ENCODE measurements around the gene PHF21B.

Gene PHF21B

GRCh38 chr22:44955102-44955501 is 54.7 kb downstream of the PHF21B start:
- no peak for DNase-seq

DNA sequence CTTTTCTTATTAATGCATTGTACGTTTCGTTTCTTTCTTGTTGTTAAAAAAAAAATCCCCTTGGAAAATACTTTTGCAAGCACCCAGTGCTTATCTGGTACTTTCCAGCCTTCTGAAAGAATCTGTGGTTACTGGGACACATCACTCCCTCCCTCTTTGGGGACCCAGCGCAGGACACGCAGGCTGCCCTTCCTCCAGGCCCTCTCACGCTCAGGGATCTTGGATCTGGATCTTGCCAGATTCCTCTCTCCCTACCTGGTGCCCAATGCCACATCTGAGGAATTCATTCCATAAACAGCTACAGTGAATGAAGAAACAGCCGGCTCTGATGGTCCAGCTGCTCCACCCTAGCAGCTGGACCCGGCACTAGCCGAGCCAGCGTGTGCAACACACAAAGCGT is 55.7 kb downstream of the PHF21B start:
- DNase-seq = no peak

GRCh38 chr22:44952863-44953746 is 56.7 kb downstream of the PHF21B start:
- no peak for DNase-seq

DNA sequence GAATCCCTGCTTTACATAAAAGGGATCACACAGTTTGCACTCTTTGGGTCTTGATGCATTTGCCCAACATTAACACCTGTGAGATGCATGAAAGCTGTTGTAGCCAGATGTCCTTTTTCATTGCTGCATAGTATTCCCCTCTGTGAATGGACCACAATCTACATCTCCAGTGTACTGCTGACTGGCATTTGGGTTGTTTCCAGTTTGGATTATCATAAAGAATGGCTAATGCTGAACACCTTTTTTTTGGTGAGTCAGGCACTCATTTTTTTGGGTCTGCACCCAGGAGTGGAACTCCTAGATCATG is 58.3 kb downstream of the PHF21B start:
- DNase-seq = no peak

GRCh38 chr22:44950806-44951509 is 58.8 kb downstream of the PHF21B start:
- no peak for DNase-seq

DNA sequence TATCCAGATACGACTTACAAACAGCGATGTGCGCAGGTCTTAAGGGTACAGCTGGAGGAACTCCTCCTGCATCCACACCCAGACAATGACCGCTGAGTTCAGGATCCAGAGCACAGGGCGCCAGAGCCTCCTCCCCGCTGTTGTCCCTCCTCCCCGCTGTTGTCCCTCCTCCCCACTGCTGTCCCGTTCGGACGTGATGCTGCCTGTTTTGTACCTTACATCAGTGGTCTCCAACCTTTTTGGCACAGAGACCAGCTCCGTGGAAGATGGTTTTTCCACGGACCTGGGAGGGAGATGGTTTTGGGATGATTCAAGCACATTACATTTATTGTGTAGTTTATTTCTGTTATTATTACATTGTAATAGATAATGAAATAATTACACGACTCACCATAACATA is 62.0 kb downstream of the PHF21B start:
- DNase-seq = no peak

GRCh38 chr22:44947049-44947448 is 62.8 kb downstream of the PHF21B start:
- no peak for DNase-seq

GRCh38 chr22:44944883-44945601 is 64.8 kb downstream of the PHF21B start:
- no peak for DNase-seq

- no peak for DNase-seq
Measured at GRCh38 chr22:44943701-44944324, 66.0 kb downstream of the PHF21B start.

- DNase-seq = no peak
Measured at GRCh38 chr22:44942979-44943700, 66.7 kb downstream of the PHF21B start.

DNA sequence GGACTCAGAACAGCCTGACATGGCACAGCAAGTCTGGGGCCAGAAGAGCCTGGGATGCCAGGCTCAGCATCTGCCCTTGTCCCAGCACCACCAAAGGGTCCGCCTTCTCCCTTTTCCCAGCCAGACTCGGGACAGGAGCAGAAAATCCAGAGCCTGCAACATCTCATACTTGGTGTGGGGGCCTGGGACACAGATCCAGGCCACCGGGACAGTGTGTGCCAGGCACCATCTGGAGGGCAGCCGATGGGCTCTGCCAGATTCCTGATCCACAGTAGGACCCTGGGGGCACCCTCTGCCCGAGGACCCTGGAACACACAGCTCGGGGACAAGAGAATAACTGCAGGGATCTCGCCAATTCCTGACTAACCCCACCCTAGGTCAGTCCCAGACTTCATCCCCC is 67.7 kb downstream of the PHF21B start:
- no peak for DNase-seq

GRCh38 chr22:44941207-44941606 is 68.6 kb downstream of the PHF21B start:
- no peak for DNase-seq

DNA sequence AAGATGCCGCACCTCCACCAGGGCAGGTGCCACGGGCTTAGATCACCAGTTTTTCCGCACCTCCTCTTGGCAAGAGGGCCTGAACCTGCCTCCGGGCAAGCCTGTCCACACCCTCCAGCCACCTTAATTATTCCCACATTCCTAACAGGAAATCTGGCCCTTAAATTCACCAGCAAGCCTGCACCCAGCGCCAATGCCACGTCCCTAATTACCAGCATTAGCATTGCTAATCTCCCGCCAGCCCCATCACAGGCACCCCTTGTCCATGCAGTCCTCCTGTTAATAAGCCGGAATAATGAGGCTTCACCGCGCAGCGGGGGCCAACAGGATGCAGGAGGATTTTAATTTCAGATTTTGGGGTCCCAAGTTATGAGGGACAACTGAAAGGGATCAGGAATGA is 69.7 kb downstream of the PHF21B start:
- no peak for DNase-seq

- no peak for DNase-seq
Measured at GRCh38 chr22:44939451-44939850, 70.4 kb downstream of the PHF21B start.

- DNase-seq = no peak
Measured at GRCh38 chr22:44938886-44939285, 70.9 kb downstream of the PHF21B start.

- no peak for DNase-seq
Measured at GRCh38 chr22:44937216-44937615, 72.6 kb downstream of the PHF21B start.

DNA sequence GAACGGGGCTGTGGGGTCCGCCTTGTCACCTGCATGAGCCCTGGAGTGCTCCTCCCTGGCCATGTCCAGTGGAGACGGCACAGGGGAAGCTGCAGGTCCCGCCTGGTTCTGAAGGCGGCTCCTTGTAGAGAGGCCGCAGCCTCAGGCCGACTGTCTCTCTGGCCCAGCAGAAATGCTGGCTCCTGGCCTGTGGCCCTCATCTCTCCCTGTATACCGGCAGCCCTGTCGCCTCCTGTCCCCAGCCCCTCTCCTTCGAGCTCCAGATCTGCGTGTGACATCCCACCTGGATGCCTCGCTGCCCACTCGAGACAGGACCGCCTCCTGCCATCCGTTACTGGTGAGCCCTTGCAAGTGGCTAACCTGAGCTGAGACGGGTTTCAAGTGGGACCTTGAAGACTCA is 73.6 kb downstream of the PHF21B start:
- no peak for DNase-seq

GRCh38 chr22:44935724-44936123 is 74.1 kb downstream of the PHF21B start:
- no peak for DNase-seq

- DNase-seq = no peak
Measured at GRCh38 chr22:44934454-44934735, 75.4 kb downstream of the PHF21B start.

GRCh38 chr22:44933666-44934453 is 75.9 kb downstream of the PHF21B start:
- DNase-seq = no peak

- no peak for DNase-seq
Measured at GRCh38 chr22:44932493-44932892, 77.3 kb downstream of the PHF21B start.

- DNase-seq = no peak
Measured at GRCh38 chr22:44931766-44932165, 78.0 kb downstream of the PHF21B start.

All from NCI-H510A (cell line).